BJ (cell line): Measurements from ENCODE around the gene HLF. TPM values are rescaled to one million over a fixed set of nuclear protein-coding genes. Genes with fewer than 3 reads are reported as not detected.

Source experiments
- CTCF ChIA-PET: fragments of 350-600 bp; formaldehyde crosslinking; extraction: SDS; loops from one replicate; lab custom pipeline; 2021; ENCODE audit warnings: antibody characterized with exemption, inconsistent platforms; lab: Yijun Ruan, JAX
- POLR2A ChIA-PET: fragments of 300-600 bp; sonication (Branson Sonifier 250); formaldehyde crosslinking; extraction: SDS; loops from one replicate; lab custom pipeline; 2021; ENCODE audit warnings: antibody characterized with exemption; lab: Charles Lee
- DNase-seq: peaks from one replicate; pipeline ENCODE4 v3.0.0-alpha.2; 2011; ENCODE audit warnings: low read depth
- H3K27me3 ChIP-seq: 2 replicates; pipeline ENCODE4 v1.6.0; 2011; ENCODE audit warnings: low read length; ENCODE audit not compliant: control insufficient read depth, insufficient read depth
- H3K36me3 ChIP-seq: 2 replicates; pipeline ENCODE4 v1.5.1; 2011; ENCODE audit warnings: low read length; ENCODE audit not compliant: control insufficient read depth, insufficient read depth
- H3K4me3 ChIP-seq: 2 replicates; pipeline ENCODE4 v1.5.1; 2011; ENCODE audit warnings: low read depth, mild to moderate bottlenecking, control low read depth, low read length
- polyA plus RNA-seq: library from polyadenylated mRNA; depleted of rRNA; stranded (reverse); fragments of >200 nt; gene quantifications from 2 replicates; pipeline ENCODE4 v1.2.3, GENCODE V29; 2011
- TF ChIP-seq, protein P1 (sequence below): IDR thresholded peaks from 2 replicates; pipeline ENCODE4 v1.5.1; 2011; ENCODE audit warnings: low read depth, mild to moderate bottlenecking, control low read depth, inconsistent platforms, low read length, moderate library complexity; ENCODE audit not compliant: insufficient read depth

Gene HLF
- polyA plus RNA-seq, 1 experiment: not detected

- TF ChIP-seq, protein P1, sequence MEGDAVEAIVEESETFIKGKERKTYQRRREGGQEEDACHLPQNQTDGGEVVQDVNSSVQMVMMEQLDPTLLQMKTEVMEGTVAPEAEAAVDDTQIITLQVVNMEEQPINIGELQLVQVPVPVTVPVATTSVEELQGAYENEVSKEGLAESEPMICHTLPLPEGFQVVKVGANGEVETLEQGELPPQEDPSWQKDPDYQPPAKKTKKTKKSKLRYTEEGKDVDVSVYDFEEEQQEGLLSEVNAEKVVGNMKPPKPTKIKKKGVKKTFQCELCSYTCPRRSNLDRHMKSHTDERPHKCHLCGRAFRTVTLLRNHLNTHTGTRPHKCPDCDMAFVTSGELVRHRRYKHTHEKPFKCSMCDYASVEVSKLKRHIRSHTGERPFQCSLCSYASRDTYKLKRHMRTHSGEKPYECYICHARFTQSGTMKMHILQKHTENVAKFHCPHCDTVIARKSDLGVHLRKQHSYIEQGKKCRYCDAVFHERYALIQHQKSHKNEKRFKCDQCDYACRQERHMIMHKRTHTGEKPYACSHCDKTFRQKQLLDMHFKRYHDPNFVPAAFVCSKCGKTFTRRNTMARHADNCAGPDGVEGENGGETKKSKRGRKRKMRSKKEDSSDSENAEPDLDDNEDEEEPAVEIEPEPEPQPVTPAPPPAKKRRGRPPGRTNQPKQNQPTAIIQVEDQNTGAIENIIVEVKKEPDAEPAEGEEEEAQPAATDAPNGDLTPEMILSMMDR: no peak
- no peak for DNase-seq
- Histone ChIP-seq H3K36me3 (no peaks in the 10 kb centered on the region), H3K27me3 (peaks cover 20% of the 10 kb centered on the region), H3K4me3 (no peak overlapping the region)
- ChIA-PET CTCF (no interaction called here), POLR2A (no interaction called here)
These were observed 5.1 kb downstream of the HLF start for GRCh38 chr17:55269894-55270293.

- POLR2A ChIA-PET: no interaction called here
These were observed 6.4 kb downstream of the HLF start for GRCh38 chr17:55271223-55271571.

DNA sequence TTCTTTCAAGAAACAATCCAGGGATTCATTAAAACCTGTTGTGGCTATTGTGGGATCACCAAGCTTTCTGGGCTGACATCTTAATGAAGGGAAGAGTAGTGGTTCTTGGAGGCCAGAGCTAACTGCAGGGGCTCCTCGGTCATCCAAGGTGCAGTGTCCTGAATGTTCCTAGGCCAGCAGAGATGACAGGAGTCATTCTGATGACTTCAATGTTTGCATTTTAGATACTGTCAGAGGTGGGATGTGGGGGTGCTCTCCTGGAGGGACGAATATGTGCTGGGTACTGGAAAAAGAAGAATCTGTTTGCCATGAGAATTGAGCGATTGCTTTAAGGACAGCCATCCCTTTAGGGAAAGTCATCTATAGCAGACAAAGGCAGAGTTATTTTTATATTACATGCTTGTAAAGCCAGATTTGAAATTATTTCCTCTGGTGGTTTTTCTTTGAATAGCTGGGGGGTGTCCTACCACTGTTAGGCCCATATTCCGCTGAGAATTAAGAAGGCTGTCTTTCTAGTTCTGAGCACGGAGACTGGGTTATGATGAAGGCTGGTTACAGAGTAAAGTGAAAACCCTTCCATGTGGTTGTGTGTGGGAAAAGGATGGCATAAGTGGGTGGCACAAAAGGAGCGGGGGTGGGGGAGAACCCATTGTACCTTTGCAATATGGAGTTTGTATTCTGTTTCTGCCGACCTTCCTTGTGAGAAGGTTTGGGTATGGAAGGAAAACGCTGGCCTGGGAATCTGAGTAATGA, 7.4 kb downstream of the HLF start:
- POLR2A ChIA-PET: no interaction called here
- H3K4me3 ChIP-seq: no peak overlapping the region
- DNase-seq: no peak
- H3K27me3 ChIP-seq: peaks cover 5% of the 10 kb centered on the region
- CTCF ChIA-PET: no interaction called here
- TF ChIP-seq, protein P1: no peak
- H3K36me3 ChIP-seq: no peaks in the 10 kb centered on the region

More at GRCh38 chr17:55271223-55271571, 6.4 kb downstream of the HLF start:
- Histone ChIP-seq H3K27me3 (peaks cover 13% of the 10 kb centered on the region), H3K4me3 (no peak overlapping the region), H3K36me3 (no peaks in the 10 kb centered on the region)
- CTCF ChIA-PET: interaction anchor here (0.6 to 0.9 kb wide), 2 partner anchors 10 to 195 kb away, joined by 3 read pairs; no protein-coding TSS in a partner anchor
- TF ChIP-seq, protein P1: no peak
- no peak for DNase-seq

- POLR2A ChIA-PET: no interaction called here
- Histone ChIP-seq H3K4me3 (no peak overlapping the region), H3K36me3 (no peaks in the 10 kb centered on the region), H3K27me3 (peaks cover 2% of the 10 kb centered on the region)
- CTCF ChIA-PET: interaction anchor here (0.6 kb wide), 1 partner anchor 220 kb away, joined by 3 read pairs; no protein-coding TSS in a partner anchor
- no peak for DNase-seq
- TF ChIP-seq, protein P1: no peak
These were observed 8.2 kb downstream of the HLF start for GRCh38 chr17:55272711-55273578.
